ENCODE data around the gene CHCHD6.

CHCHD6 gene

DNA sequence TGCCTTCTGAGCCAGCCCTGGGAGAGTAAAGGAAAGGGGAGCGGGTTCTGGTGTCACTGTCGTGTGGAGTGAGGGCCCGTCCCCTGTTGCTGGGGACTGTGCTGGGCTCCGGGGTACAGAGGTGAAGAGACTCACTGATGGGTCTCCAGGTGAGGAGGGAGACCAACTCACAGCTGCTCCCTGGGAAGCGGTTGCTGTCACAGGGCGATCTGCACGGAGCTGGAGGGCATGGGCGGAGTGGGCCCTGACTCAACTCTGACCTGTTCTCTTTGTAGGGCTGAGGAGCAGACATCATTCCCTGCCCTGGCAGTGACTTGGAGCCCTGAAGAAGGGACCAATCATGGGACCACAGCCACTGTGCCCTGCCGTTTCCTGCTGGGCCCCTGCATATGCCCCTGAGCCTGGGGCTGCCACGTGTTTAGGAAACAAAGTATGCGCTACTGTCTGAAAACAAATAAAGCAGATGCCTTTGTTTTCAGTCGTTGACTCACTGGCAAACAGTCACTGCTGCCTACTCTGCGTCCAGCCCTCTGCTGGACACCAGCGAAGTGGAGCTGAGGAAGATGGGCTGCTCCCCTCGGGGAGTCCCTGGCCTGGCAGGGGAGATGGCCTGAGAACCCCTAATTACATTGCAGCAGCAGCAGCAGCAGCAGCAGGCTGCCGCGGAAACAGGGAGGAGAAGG lies 256.0 kb downstream of the CHCHD6 start:
- DNase-seq (ENCODE audit: low read depth in 2 of 2), result no peak

GRCh38 chr3:126960604-126960995 lies 256.6 kb downstream of the CHCHD6 start:
- no peak for DNase-seq (ENCODE audit: low read depth in 2 of 2)

- no peak for DNase-seq (ENCODE audit: low read depth in 2 of 2)
Observed at GRCh38 chr3:126961191-126961790, 257.3 kb downstream of the CHCHD6 start.

DNA sequence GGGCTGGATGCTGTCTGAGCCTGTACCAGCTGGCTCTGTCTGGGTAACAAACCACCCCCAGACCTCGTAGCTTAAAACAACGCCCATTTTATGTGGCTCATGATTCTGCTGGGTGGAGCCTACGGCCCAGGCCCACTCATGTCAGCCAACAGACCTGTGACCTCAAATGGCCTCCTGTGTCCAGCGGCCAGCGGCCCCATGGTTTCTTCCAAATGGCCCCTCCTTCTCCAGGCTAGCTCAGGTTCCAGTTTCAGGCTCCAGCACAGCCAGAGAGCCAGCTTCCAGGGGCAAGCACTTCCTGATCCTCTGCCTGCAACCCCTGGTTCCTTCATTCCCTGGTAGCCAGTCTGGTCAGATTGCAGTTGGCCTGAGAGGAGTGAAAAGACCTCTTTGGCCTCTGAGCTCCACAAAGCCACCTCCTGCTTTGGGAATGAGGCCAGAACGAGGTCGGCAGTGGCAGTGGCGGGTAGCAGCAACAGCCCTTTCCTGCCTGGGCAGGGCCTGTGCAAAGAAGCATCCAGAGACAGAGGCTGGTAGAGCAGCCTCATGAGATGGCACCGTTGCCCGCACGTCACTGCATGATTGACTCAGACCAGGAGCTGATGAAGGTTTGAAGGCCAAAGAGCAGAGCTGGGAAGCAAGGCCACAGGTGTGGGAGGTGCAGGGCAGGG lies 257.9 kb downstream of the CHCHD6 start:
- no peak for DNase-seq (ENCODE audit: low read depth in 2 of 2)

- DNase-seq (ENCODE audit: low read depth in 2 of 2), result no peak
Observed at GRCh38 chr3:126962756-126963155, 258.7 kb downstream of the CHCHD6 start.

DNA sequence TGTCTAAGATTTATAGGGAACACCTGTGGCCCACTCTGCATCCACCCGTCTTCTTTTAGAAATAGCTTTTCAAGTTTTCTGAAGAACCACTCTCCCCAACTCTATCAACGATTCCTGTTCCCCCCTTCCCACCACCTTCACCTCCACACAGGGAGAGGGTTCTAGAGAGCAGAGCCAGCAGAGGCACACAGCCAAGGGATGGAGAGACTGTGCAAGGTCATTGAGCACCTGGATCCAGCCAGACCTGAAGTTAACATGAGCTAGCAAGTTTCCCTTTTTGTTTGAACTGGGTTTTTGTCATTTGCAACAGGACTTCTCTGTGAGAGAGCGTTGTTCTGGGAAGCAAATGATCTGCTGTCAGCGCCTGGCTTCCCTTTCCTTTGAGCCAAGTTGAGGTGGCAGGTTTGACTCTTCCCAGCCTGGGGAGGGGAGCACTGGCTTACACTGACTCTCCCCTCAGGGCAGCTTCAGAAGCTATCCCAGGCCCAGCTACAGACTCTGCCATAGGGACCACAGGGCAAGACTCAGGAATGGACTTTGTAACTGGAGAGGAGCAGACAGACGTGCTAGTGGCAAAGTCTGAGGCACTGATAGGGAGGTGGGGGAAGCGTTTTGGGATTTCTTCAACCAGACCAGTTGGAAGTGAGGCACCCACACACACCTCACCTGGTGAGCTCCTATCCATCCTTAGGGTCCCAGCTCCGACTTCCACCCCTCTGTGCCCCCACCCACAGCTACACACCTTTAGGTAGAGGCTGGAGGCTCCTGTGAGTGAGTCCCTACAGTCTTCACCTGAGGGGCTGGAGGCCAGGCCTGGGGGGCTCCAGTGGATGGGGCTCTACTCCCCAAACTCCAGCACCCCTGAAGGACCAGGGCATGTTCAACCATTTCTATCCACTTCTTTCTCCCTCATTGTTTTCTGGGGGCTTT lies 259.5 kb downstream of the CHCHD6 start:
- no peak for DNase-seq (ENCODE audit: low read depth in 2 of 2)

DNA sequence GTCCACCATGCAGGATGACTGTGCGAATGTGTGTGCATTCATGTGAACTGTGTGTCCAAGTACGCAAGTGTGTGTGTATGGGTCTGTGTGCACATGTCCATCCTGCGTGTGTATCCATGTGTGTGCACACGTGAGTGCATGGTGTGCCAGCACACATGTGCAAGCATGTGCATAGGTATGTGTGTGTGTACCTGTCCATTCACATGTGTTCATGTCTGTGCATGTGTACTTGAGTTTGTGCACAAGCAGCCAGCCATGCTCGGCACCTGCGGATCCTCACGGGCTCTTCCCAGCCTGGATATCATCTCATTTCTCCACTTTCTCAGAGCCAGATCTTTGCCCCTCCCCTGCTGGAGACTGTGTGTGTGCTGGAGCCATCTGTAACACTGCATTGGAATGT lies 260.2 kb downstream of the CHCHD6 start:
- no peak for DNase-seq (ENCODE audit: low read depth in 2 of 2)

DNA sequence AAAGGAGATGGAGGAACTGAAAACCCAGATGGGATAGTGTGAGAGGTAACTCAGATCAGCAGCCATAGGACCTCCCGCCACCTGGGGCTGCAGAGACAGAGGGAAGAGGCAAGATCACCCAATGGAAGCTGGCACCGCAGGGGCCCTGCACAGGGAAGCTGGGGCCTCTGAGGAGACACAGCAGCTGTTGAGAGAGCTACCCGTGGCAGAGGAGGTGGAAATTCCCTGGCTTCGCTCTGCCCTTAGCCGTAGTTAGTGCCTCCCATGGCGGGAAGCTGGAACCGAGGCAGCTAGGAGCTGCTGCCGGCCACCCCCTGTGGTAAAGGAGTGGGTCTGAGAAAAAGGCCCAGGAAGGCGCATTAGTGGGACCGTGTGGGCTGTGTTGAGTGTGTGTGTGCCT lies 260.9 kb downstream of the CHCHD6 start:
- DNase-seq (ENCODE audit: low read depth in 2 of 2), result no peak

DNA sequence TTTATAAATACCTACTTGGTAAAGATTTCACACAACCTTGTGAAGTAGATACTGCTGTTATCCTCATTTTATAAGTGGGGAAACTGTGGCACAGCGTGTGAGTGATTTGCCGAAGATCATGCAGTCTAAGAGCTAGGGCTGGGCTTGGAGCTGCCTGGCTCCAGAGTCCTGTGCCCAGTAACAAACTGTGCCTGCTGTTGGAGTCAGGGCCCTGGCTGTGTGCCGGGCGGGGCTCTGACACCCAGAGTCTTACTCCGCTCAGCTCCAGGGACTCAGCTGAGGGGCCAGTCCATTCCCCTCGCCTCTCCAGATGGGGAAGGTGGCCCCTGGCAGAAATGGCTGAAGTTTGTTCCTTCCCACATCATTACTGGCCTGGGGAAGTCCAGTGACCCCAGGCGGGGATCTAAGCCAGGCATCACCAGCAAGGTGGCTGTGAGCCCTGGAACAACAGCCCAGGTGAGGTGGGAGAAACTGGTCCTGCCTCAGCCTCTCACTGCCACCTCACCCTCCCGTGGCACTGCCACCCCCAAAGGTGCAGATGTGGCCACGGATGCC lies 261.6 kb downstream of the CHCHD6 start:
- DNase-seq (ENCODE audit: low read depth in 2 of 2), result no peak

DNA sequence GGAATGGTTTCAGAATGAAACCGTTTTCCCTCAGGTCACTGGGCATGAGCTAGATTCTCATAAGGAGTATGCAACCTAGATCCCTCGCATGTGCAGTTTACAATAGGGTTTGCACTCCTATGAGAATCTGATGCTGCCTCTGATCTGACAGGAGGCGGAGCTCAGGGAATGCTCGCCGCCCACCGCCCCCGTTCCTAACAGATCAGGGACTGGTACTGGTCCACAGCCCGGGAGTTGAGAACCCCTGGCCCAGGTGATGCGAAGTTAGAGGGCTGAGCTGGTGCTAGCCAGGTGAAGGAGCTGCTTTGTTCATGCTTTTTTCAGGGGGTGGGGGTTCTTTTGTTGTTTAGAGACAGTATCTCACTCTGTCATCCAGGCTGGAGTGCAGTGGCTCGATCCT lies 263.3 kb downstream of the CHCHD6 start:
- no peak for DNase-seq (ENCODE audit: low read depth in 2 of 2)

- no peak for DNase-seq (ENCODE audit: low read depth in 2 of 2)
Observed at GRCh38 chr3:126968391-126969390, 264.7 kb downstream of the CHCHD6 start.

DNA sequence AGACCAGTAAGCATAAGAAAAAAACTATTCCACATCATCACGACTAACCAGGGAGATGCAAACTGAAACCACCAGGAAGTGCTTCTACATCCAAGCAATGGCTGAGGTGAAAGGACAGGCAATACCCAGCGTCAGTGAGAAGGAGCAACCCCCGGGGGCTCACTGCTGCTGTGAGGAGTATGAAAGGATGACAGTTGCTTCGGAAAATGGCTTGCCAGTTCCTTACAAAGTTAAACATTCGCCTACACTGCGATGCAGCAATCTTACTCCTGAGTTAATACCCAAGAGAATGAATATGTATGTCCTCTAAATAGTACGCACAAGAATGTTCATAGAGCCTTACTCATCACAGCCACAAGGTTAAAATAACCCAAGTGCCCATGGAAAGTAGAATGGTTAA lies 265.5 kb downstream of the CHCHD6 start:
- DNase-seq (ENCODE audit: low read depth in 2 of 2), result no peak

DNA sequence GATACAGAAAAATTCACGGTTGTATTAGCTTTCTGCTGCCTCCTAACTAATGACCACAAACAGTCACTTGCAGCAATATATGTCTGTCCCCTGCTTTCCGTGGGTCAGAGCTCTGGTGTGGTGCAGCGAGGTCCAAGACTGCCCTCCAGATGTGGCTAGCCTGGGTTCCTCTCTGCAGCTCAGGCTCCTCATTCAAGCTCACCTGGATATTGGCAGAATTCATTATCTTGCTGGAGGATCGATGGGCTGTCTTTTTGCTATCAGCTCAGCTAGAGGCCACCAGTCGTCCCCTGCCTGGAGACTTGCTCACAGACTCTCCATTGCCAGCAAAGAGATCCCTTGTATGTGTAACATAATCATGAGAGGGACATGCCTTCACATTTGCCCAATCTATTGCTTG lies 266.1 kb downstream of the CHCHD6 start:
- no peak for DNase-seq (ENCODE audit: low read depth in 2 of 2)

- DNase-seq (ENCODE audit: low read depth in 2 of 2), result no peak
Observed at GRCh38 chr3:126970921-126971320, 266.9 kb downstream of the CHCHD6 start.

DNA sequence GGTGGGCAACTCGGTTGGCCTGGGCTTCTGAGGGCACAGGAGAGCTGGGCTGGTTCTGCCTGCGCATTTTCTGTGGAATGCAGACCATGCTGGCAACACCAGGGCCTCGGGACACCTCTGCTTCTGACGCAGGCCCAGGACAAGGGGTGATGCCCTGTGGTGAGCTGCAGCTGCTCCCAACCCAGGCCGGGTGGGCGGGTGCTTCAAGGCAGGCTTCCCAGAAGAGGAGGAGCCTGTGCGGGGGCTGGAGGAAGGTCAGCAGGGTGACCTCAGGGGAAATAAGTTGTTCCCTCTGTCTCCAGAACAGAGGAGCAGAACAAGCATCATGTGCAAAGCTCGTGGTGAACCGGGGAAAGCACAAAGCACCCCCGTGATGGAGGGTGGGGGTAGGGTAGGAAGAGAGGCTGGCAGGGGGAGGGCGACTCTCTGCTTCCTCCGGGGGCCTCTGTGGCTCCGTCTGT lies 267.9 kb downstream of the CHCHD6 start:
- DNase-seq (ENCODE audit: low read depth in 2 of 2), result no peak

GRCh38 chr3:126972866-126973265 lies 268.8 kb downstream of the CHCHD6 start:
- DNase-seq (ENCODE audit: low read depth in 2 of 2), result no peak

DNA sequence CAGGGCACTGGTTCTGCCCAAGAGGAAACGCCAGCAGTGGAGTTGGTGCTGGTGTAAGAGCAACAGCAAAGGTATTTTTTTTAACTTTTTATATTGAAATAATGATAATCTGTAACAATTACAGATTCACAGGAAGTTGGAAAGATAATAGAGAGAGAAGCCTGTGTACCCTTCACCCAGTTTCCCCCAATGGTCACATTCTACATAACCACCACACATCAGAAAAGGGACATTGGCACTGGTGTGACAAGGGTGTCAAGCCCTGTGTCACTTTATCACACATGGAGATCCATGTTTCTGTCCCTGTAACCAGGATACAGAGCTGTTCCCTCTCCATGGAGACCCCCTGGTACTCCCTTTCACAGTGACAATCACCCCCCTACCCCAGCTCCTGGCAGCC lies 269.8 kb downstream of the CHCHD6 start:
- no peak for DNase-seq (ENCODE audit: low read depth in 2 of 2)

GRCh38 chr3:126974756-126975155 lies 270.7 kb downstream of the CHCHD6 start:
- DNase-seq (ENCODE audit: low read depth in 2 of 2), result no peak

DNA sequence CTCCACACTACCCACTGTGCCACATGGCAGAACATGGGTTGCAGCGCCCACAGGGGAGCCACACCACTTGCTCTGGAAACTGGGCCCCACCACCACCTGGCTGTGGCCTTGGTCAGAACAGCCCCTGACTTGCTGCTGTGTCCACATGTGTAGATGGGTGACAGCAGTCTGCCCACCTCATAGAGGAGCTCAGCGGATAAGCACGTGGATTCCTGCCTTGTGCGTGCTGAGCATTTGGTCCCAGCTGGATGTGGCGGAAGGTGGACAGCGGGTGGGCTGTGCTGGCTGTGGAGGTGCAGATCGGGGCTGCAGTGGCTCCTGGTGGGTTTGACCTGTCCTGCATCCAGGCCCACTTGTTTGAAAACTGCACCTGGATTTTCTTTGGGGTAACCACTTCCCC lies 272.9 kb downstream of the CHCHD6 start:
- DNase-seq (ENCODE audit: low read depth in 2 of 2), result no peak

DNA sequence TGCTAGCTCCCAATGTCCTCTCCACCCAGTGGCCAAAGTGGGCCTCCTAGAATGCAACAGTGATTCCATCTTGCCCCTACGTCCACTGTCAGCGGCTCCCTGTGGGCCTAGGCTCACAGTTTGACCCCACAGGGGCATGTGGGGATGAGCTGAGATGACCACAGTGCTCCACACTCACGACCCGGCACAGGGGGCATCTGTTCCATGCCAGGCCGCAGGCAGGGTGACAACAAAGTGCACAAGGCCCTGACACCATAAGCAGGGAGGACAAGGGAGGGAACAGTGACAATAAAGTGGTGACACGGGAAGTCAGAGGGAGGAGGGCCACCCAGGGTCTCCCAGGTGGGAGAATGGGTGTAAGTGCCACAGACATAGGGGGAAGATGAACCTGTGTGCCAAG lies 273.8 kb downstream of the CHCHD6 start:
- DNase-seq (ENCODE audit: low read depth in 2 of 2), result no peak

DNA sequence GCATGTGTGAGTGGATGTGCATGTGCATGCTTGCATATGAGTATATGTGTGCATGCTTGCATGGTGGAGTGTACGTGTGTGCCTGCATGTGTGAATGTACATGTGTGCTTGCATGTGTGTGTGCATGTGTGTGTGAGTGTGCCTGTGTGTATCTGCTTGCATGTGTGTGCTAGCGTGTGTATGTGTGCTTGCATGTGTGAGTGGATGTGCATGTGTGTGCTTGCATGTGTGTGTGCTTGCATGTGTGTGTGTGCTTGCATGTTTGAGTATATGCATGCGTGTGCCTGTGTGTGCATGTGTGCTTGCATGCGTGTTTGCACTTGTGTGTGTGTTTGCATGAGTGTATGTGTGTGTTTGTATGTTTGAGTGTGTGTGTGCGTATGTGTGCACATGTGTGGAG lies 274.3 kb downstream of the CHCHD6 start:
- DNase-seq (ENCODE audit: low read depth in 2 of 2), result no peak
